ENCODE measurements around the gene DTHD1. TPM values are rescaled to one million over a fixed set of nuclear protein-coding genes. Genes with fewer than 3 reads are reported as not detected.

The DTHD1 gene
- total RNA-seq, 1 donor from 2014 or later, result 0.55 TPM

DNA sequence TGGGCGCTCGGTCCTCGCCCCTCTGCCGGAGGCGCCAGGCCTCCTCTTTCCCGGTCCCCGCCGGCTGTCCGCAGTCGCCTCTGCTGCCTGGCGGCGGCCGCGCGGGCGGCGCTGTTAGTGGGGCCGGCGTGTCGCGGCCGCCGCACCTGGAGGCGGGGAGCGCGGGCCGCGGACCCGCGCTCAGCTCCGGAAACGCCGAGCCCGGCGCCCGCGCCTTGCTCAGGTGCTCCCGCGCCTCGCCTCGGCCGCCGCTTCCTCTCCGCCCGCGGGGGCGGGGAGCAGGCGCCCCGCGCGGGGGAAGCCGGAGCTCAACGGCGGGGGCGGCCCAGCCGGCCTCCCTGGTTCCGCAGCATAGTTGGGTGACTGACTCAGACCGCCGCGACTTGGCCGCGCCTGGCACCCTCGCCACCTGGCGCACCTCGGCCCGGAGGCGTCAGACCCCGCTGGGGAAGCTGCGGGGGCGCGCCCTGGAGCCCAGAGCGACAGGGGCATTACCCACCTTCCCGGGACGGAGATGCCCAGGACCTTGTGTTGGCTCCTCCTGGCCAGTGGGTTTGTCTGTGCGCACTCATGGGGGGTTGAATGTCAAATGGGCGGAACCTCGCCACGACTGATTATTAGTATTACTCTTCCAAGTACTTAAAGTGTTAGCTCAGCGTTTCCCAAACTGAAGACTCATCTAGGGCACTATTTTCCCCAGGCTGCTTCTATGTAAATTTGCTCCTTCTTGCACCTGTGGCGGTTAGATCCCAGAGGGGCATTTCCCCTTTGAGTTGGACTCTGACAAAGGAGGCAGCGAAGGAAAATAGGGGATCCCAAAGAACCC, 36.9 kb upstream of the DTHD1 start, which contains the start of gene ARAP2:
TSS of gene ARAP2 (minus strand) at position 258 of the 826 bp plus-strand sequence. CDS start 15,028 bp downstream, outside the sequence.
- H3K4me3 ChIP-seq, result peak within 1 kb of the TSS; percentile 69
- no peaks in the 10 kb centered on the region for H3K9me3 ChIP-seq
- peak within 1 kb of the TSS; percentile 90 for H3K27ac ChIP-seq
- H3K27me3 ChIP-seq, result no peaks in the 10 kb centered on the region
- H3K4me1 ChIP-seq, result peaks cover 6% of the 10 kb centered on the region
- H3K36me3 ChIP-seq, result no peaks in the 10 kb centered on the region
- no peak for TF ChIP-seq CTCF (IDR thresholded peaks at IDR 0.05)
- DNase-seq, result peak; percentile 91
- ATAC-seq, result peak; percentile 93
- intact Hi-C loops (cut with DNase I), result no loop called here

GRCh38 chr4:36249610-36250009, 31.8 kb upstream of the DTHD1 start:
- peaks cover 4% of the 10 kb centered on the region for H3K4me1 ChIP-seq
- DNase-seq (no peak), ATAC-seq (no peak)
- intact Hi-C loops (cut with DNase I), result no loop called here
- H3K36me3 ChIP-seq, result no peaks in the 10 kb centered on the region
- H3K9me3 ChIP-seq, result no peaks in the 10 kb centered on the region
- H3K27me3 ChIP-seq, result no peaks in the 10 kb centered on the region
- no peak overlapping the region for H3K27ac ChIP-seq
- TF ChIP-seq CTCF (IDR thresholded peaks at IDR 0.05), result no peak
- H3K4me3 ChIP-seq, result no peak overlapping the region

DNA sequence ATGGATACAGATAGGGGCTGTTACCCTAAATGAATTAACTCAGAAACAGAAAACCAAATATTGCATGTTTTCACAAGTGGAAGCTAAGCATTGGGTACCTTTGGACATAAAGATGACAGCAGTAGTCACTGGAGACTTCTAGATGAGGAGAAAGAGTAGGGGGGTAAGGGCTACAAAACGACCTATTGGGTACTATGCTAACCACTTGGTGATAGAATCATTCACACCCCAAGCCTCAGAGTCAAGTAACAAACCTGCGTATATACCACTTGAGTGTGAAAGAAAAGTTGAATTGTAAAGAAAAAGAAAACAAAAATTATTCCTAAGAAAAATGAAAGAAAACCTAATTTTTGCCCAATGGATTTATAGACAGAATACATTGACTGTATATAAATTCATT, 29.4 kb upstream of the DTHD1 start:
- Histone ChIP-seq H3K9me3 (no peaks in the 10 kb centered on the region), H3K36me3 (no peaks in the 10 kb centered on the region), H3K4me3 (no peak overlapping the region), H3K27me3 (no peaks in the 10 kb centered on the region), H3K4me1 (peaks cover 6% of the 10 kb centered on the region), H3K27ac (no peak overlapping the region)
- TF ChIP-seq CTCF (IDR thresholded peaks at IDR 0.05), result no peak
- ATAC-seq (no peak), DNase-seq (no peak)
- intact Hi-C loops (cut with DNase I), result no loop called here

GRCh38 chr4:36254371-36254770, 27.0 kb upstream of the DTHD1 start:
- Histone ChIP-seq H3K9me3 (no peaks in the 10 kb centered on the region), H3K4me3 (no peak overlapping the region), H3K4me1 (peaks cover 6% of the 10 kb centered on the region), H3K27ac (no peak overlapping the region), H3K36me3 (no peaks in the 10 kb centered on the region), H3K27me3 (no peaks in the 10 kb centered on the region)
- DNase-seq (no peak), ATAC-seq (no peak)
- no peak for TF ChIP-seq CTCF (IDR thresholded peaks at IDR 0.05)
- intact Hi-C loops (cut with DNase I), result no loop called here

DNA sequence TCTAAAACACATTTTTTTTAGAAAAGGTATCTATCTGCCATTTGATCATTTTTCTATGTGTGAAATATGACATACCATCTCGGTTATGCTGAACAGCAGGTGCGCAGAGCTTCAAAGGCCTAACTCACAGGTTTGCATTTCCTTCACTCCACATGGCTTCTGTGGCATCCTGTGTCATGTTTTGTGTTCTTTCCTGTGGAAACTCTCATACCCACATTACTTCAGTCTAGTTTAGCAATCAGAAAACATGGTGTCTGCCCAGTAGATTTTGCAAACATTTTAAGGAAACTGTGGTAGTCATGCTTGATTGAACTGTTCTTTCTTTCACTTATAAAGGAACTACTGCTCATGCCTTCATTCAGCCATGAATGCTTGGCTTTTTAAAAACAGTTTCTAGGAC, 25.8 kb upstream of the DTHD1 start:
- H3K36me3 ChIP-seq, result no peaks in the 10 kb centered on the region
- peaks cover 6% of the 10 kb centered on the region for H3K4me1 ChIP-seq
- ATAC-seq (peak; percentile 85), DNase-seq (no peak)
- H3K4me3 ChIP-seq, result no peak overlapping the region
- H3K27ac ChIP-seq, result no peak overlapping the region
- TF ChIP-seq CTCF (IDR thresholded peaks at IDR 0.05), result no peak
- no peaks in the 10 kb centered on the region for H3K9me3 ChIP-seq
- no peaks in the 10 kb centered on the region for H3K27me3 ChIP-seq
- intact Hi-C loops (cut with DNase I), result no loop called here
